HepG2 (cell line): ENCODE data around the gene ISCU. TPM values are rescaled to one million over a fixed set of nuclear protein-coding genes. Genes with fewer than 3 reads are reported as not detected.

Experiments used
- ATAC-seq: fragments of 200-7000 bp; cut with Tn5 transposase; 3 replicates; pipeline ENCODE4 v1.9.1; 2020; ENCODE audit warnings: mild to moderate bottlenecking, moderate library complexity
- BruUV-seq: library from RNA; stranded (reverse); fragments of 400-500 nt; replicated peaks from 2 replicates; lab custom pipeline; 2021; lab: Mats Ljungman, UMichigan
- CTCF ChIA-PET: fragments of 300-600 bp; formaldehyde crosslinking; extraction: SDS; loops from one replicate; lab custom pipeline; 2021; ENCODE audit warnings: low total read pairs, inconsistent platforms, low intra/inter-chr PET ratio; lab: Yijun Ruan, JAX
- POLR2A ChIA-PET: fragments of 350-600 bp; sonication (Branson Sonifier 250); formaldehyde crosslinking; loops from one replicate; lab custom pipeline; 2020; ENCODE audit warnings: antibody characterized with exemption, inconsistent platforms; lab: Yijun Ruan, JAX
- DNase-seq: peaks from one replicate; pipeline ENCODE4 v3.0.0-alpha.2; 2015; ENCODE audit warnings: low spot score
- FAIRE-seq: peaks from 3 replicates; lab custom pipeline; 2011; peaks lifted over from hg19 to GRCh38; lab: Jason Lieb, UNC
- H2AFZ ChIP-seq: one replicate; pipeline ENCODE4 v1.6.1; 2011; ENCODE audit warnings: low read length, inconsistent platforms
- H3K27ac ChIP-seq: fragments of 300-600 bp; 3 replicates; pipeline ENCODE4 v1.8.0; 2011; ENCODE audit warnings: mixed run types, mild to moderate bottlenecking, mixed read lengths, low read length, inconsistent platforms; ENCODE audit not compliant: insufficient read depth; ENCODE audit errors: extremely low read length
- H3K27me3 ChIP-seq, 2 experiments: fragments of 200-600 bp in 1 of 2; 2 replicates in 1 of 2; 3 replicates in 1 of 2; pipeline versions ENCODE4 v1.6.0 to v1.8.0; 2011; ENCODE audit warnings: low read length in 2 of 2, mild to moderate bottlenecking in 2 of 2, moderate library complexity in 2 of 2, inconsistent platforms in 1 of 2; ENCODE audit not compliant: insufficient read depth in 2 of 2, control insufficient read depth in 1 of 2
- H3K36me3 ChIP-seq, 2 experiments: fragments of 200-600 bp in 1 of 2; replicated peaks in 1 of 2; 2 replicates in 1 of 2; 3 replicates in 1 of 2; pipeline versions ENCODE4 v1.5.1 to v1.8.0; 2011; ENCODE audit warnings: low read length in 2 of 2, inconsistent platforms in 1 of 2; ENCODE audit not compliant: insufficient read depth in 2 of 2, control insufficient read depth in 1 of 2
- H3K4me1 ChIP-seq: 2 replicates; pipeline ENCODE4 v1.5.1; 2012; ENCODE audit warnings: low read length, inconsistent platforms; ENCODE audit not compliant: insufficient read depth
- H3K4me2 ChIP-seq: 2 replicates; pipeline ENCODE4 v1.6.0; 2011; ENCODE audit warnings: low read depth, low read length, inconsistent platforms
- H3K4me3 ChIP-seq, 3 experiments: fragments of 200-600 bp in 1 of 3; sonication (generic), shearing (Covaris generic) in 1 of 3; replicated peaks in 1 of 3; 2 replicates each; pipeline ENCODE4 v1.5.1; 2011 to 2016; ENCODE audit warnings: low read length in 3 of 3, inconsistent platforms in 2 of 3, low read depth in 2 of 3, mild to moderate bottlenecking in 2 of 3, control low read depth in 1 of 3, mixed read lengths in 1 of 3; ENCODE audit not compliant: insufficient read depth in 1 of 3
- H3K79me2 ChIP-seq: one replicate; pipeline ENCODE4 v1.6.1; 2011; ENCODE audit warnings: low read length, inconsistent platforms; ENCODE audit not compliant: insufficient read depth
- H3K9ac ChIP-seq: 2 replicates; pipeline ENCODE4 v1.6.0; 2011; ENCODE audit warnings: mild to moderate bottlenecking, low read depth, low read length, inconsistent platforms; ENCODE audit not compliant: insufficient read depth
- H3K9me3 ChIP-seq: 2 replicates; pipeline ENCODE4 v1.5.1; 2012; ENCODE audit warnings: mild to moderate bottlenecking, low read length
- H4K20me1 ChIP-seq: 2 replicates; pipeline ENCODE4 v1.6.0; 2011; ENCODE audit warnings: inconsistent platforms, mild to moderate bottlenecking, low read length, moderate library complexity; ENCODE audit not compliant: insufficient read depth
- ARID2 ChIP-seq: sonication (generic); formaldehyde crosslinking; IDR thresholded peaks from 2 replicates; pipeline ENCODE4 v1.8.1; 2022; ENCODE audit warnings: mild to moderate bottlenecking, missing genetic modification reagents, borderline replicate concordance
- ATF1 ChIP-seq: IDR thresholded peaks from 2 replicates; pipeline ENCODE4 v1.6.1; 2016; ENCODE audit warnings: mild to moderate bottlenecking, control low read depth
- BHLHE40 ChIP-seq: IDR thresholded peaks from 2 replicates; pipeline ENCODE4 v1.6.1; 2011; ENCODE audit warnings: low read length, improper control_type of control experiment
- ETV6 ChIP-seq: sonication (generic); formaldehyde crosslinking; conservative IDR thresholded peaks from 2 replicates; pipeline ENCODE4 v1.4.0; 2020; ENCODE audit warnings: missing genetic modification reagents
- MATR3 ChIP-seq: sonication (generic); formaldehyde crosslinking; IDR thresholded peaks from 2 replicates; pipeline ENCODE4 v1.4.0; 2020; ENCODE audit warnings: missing genetic modification reagents
- MED8 ChIP-seq: sonication (generic); formaldehyde crosslinking; IDR thresholded peaks from 2 replicates; pipeline ENCODE4 v1.8.1; 2023; ENCODE audit warnings: mild to moderate bottlenecking, missing genetic modification reagents; ENCODE audit not compliant: insufficient replicate concordance
- RARG ChIP-seq: sonication (generic); formaldehyde crosslinking; IDR thresholded peaks from 2 replicates; pipeline ENCODE4 v1.4.0; 2020; ENCODE audit warnings: low read depth, mild to moderate bottlenecking, missing genetic modification reagents
- ZNF12 ChIP-seq: sonication (generic); formaldehyde crosslinking; IDR thresholded peaks from 2 replicates; pipeline ENCODE4 v1.5.0; 2020; ENCODE audit warnings: missing genetic modification reagents
- ZNF225 ChIP-seq: sonication (generic); formaldehyde crosslinking; IDR thresholded peaks from 2 replicates; pipeline ENCODE4 v1.4.0; 2020; ENCODE audit warnings: mild to moderate bottlenecking, missing genetic modification reagents
- ZNF3 ChIP-seq: IDR thresholded peaks from 2 replicates; pipeline ENCODE4 v1.7.0; 2017; ENCODE audit warnings: inconsistent platforms
- ZNF367 ChIP-seq: sonication (generic); formaldehyde crosslinking; IDR thresholded peaks from 2 replicates; pipeline ENCODE4 v1.4.0; 2020; ENCODE audit warnings: missing genetic modification reagents, borderline replicate concordance
- ZNF605 ChIP-seq: sonication (generic); formaldehyde crosslinking; IDR thresholded peaks from 2 replicates; pipeline ENCODE4 v1.8.0; 2022; ENCODE audit warnings: mild to moderate bottlenecking, missing genetic modification reagents
- ZNF629 ChIP-seq: sonication (generic); formaldehyde crosslinking; conservative IDR thresholded peaks from 2 replicates; pipeline ENCODE4 v1.5.0; 2020; ENCODE audit warnings: missing genetic modification reagents
- ZNF644 ChIP-seq: IDR thresholded peaks from 2 replicates; pipeline ENCODE4 v1.6.1; 2016; ENCODE audit warnings: low read depth
- ZNF7 ChIP-seq: IDR thresholded peaks from 2 replicates; pipeline ENCODE4 v1.6.1; 2016; ENCODE audit warnings: missing biosample characterization, missing genetic modification reagents
- ZNF777 ChIP-seq: sonication (generic); formaldehyde crosslinking; IDR thresholded peaks from 2 replicates; pipeline ENCODE4 v1.4.0; 2020; ENCODE audit warnings: missing genetic modification reagents
- ZNF790 ChIP-seq: sonication (generic); formaldehyde crosslinking; IDR thresholded peaks from 2 replicates; pipeline ENCODE4 v1.8.0; 2022; ENCODE audit warnings: missing genetic modification reagents, mild to moderate bottlenecking, borderline replicate concordance
- ZSCAN29 ChIP-seq: sonication (generic); formaldehyde crosslinking; conservative IDR thresholded peaks from 2 replicates; pipeline ENCODE4 v1.4.0; 2020; ENCODE audit warnings: mild to moderate bottlenecking, missing genetic modification reagents
- WGBS: methylation state at CpG from one replicate; pipeline ENCODE4 v1.1.6; 2017; ENCODE audit warnings: low lambda C conversion rate; 5-methylcytosine and 5-hydroxymethylcytosine counted together
- in situ Hi-C: cut with HindIII; loops from 2 replicates; pipeline ENCODE4 v1.10.0; 2017; ENCODE audit warnings: low pct_unique_long_range_greater_than_20kb; ENCODE audit not compliant: extremely low pct_ligation_motif_present
- intact Hi-C: fragments of 100-400 bp; cut with micrococcal nuclease; formaldehyde crosslinking; loops from one replicate; pipeline ENCODE4 v1.10.0; 2022; ENCODE audit not compliant: unreplicated experiment
- polyA plus RNA-seq, 8 experiments: library from polyadenylated mRNA; depleted of rRNA in 3 of 8; stranded (reverse) in 7 of 8; unstranded in 1 of 8; fragments of >200 nt; fragmentation: Illumina TruSeq in 4 of 8; extraction: Trizol in 4 of 8; gene quantifications; 2 replicates each; pipeline versions ENCODE4 v1.2.1 to v1.2.3, GENCODE V29; 2011 to 2016; ENCODE audit warnings: low read depth in 4 of 8, missing spikeins in 1 of 8, mixed read lengths in 1 of 8; ENCODE audit not compliant: insufficient read depth in 1 of 8
- total RNA-seq, 5 experiments: library from RNA; depleted of rRNA; stranded (reverse); fragments of >200 nt; fragmentation: Illumina TruSeq; extraction: Trizol; gene quantifications; 2 replicates each; pipeline ENCODE4 v1.2.3, GENCODE V29; 2016; ENCODE audit warnings: low read depth in 1 of 5

Gene ISCU
- total and polyA plus RNA-seq, 2 of the 13 experiments (the other 11 are each of a cell fraction or from before 2014, with no cell fraction given): 94.4 to 107 TPM

- no peak overlapping the region for H3K27ac ChIP-seq
- no peak for DNase-seq
- H3K36me3 ChIP-seq: no peaks in the 10 kb centered on the region
- H3K9me3 ChIP-seq: no peaks in the 10 kb centered on the region
- intact Hi-C loops (no loop called here), in situ Hi-C loops (no loop called here)
- no peak for ATAC-seq
- H3K9ac ChIP-seq: no peak overlapping the region
- H3K4me1 ChIP-seq: no peaks in the 10 kb centered on the region
- H3K79me2 ChIP-seq: no peaks in the 10 kb centered on the region
- TF ChIP-seq ZNF367 (CRISPR knock-in tag) (no peak), ZNF12 (CRISPR knock-in tag) (no peak), RARG (no peak), ZNF790 (no peak), ATF1 (no peak)
- POLR2A ChIA-PET: no interaction called here
- peaks cover 8 to 19% of the 10 kb centered on the region in 2 experiments; a peak in 2 of 5 replicates for H3K27me3 ChIP-seq
- CTCF ChIA-PET: no interaction called here
- no TSS peak for BruUV-seq
- H3K4me3 ChIP-seq: no peak overlapping the region
- H3K4me2 ChIP-seq: no peak overlapping the region
- H2AFZ ChIP-seq: no peak overlapping the region
- H4K20me1 ChIP-seq: no peaks in the 10 kb centered on the region
- 10% methylated on average over 3 of the region's 6 CpGs for WGBS
- no peak for FAIRE-seq
Observed at GRCh38 chr12:108599541-108599940, 37.1 kb downstream of the ISCU start.

GRCh38 chr12:108599948-108600701, 37.7 kb downstream of the ISCU start:
- no peak overlapping the region for H3K4me2 ChIP-seq
- H3K27me3 ChIP-seq: peaks cover 8 to 19% of the 10 kb centered on the region in 2 experiments; a peak in 2 of 5 replicates
- no peak overlapping the region for H3K27ac ChIP-seq
- H3K36me3 ChIP-seq: no peaks in the 10 kb centered on the region
- no peaks in the 10 kb centered on the region for H3K79me2 ChIP-seq
- no peak overlapping the region for H2AFZ ChIP-seq
- TF ChIP-seq ZNF3 (CRISPR knock-in tag) (peak; percentile 96), ETV6 (CRISPR knock-in tag) (no peak), MATR3 (CRISPR knock-in tag) (no peak), ZNF777 (no peak), ZNF12 (CRISPR knock-in tag) (peak; percentile 97), MED8 (CRISPR knock-in tag) (no peak), ARID2 (CRISPR knock-in tag) (no peak), BHLHE40 (0 out of 2 replicates have a peak, but pooled peaks have one; percentile 29), ZSCAN29 (CRISPR knock-in tag) (no peak), ZNF644 (no peak), ZNF629 (peak; percentile 88), ZNF605 (CRISPR knock-in tag) (no peak), ZNF225 (no peak), ZNF7 (CRISPR knock-in tag) (no peak)
- TF ChIP-seq, all 625 proteins: peak for 4
- CTCF ChIA-PET: no interaction called here
- FAIRE-seq: no peak
- POLR2A ChIA-PET: interaction anchor here (1.0 kb wide), 1 partner anchor 38 kb away, joined by 3 read pairs; the partner anchor contains the start of gene ISCU
- ATAC-seq: no peak
- no TSS peak for BruUV-seq
- H4K20me1 ChIP-seq: no peaks in the 10 kb centered on the region
- DNase-seq: no peak
- in situ Hi-C loops: no loop called here
- no peak overlapping the region for H3K9ac ChIP-seq
- no peaks in the 10 kb centered on the region for H3K9me3 ChIP-seq
- WGBS: 35% methylated on average over 8 of the region's 10 CpGs
- intact Hi-C loops: no loop called here
- no peak overlapping the region for H3K4me3 ChIP-seq
- peaks cover 2% of the 10 kb centered on the region; the same call in 1 of the 2 replicates for H3K4me1 ChIP-seq
